H1 (cell line): Measurements from ENCODE around the gene FBXO38. TPM values are rescaled to one million over a fixed set of nuclear protein-coding genes. Genes with fewer than 3 reads are reported as not detected.

ENCODE experiments used
- CTCF ChIA-PET: fragments of 300-600 bp; sonication (Branson Sonifier 250); formaldehyde crosslinking; loops from one replicate; lab custom pipeline; 2021; ENCODE audit not compliant: partially characterized antibody; lab: Charles Lee
- POLR2A ChIA-PET: fragments of 300-600 bp; sonication (Branson Sonifier 250); formaldehyde crosslinking; loops from one replicate; lab custom pipeline; 2021; ENCODE audit warnings: inconsistent platforms; ENCODE audit not compliant: partially characterized antibody; lab: Charles Lee
- DNase-seq, 2 experiments: peaks; one replicate each; pipeline versions ENCODE4 v3.0.0 to v3.0.0-alpha.2; 2010 to 2022; ENCODE audit warnings: low spot score in 2 of 2, low read depth in 1 of 2, mixed read lengths in 1 of 2
- FAIRE-seq: peaks from 2 replicates; lab custom pipeline; 2011; peaks lifted over from hg19 to GRCh38; lab: Jason Lieb, UNC
- H2AFZ ChIP-seq: 2 replicates; pipeline ENCODE4 v1.8.1; 2012; ENCODE audit warnings: low read length, inconsistent platforms
- H2AK5ac ChIP-seq: 2 replicates; pipeline ENCODE4 v1.6.1; 2013; ENCODE audit warnings: low read depth, low read length
- H2BK120ac ChIP-seq: replicated peaks from 2 replicates; pipeline ENCODE3; 2013; ENCODE audit warnings: low read depth, low read length, inconsistent platforms
- H2BK12ac ChIP-seq: 2 replicates; pipeline ENCODE4 v1.6.1; 2013; ENCODE audit warnings: low read depth, low read length
- H2BK15ac ChIP-seq: 2 replicates; pipeline ENCODE4 v1.6.1; 2013; ENCODE audit warnings: low read length
- H2BK20ac ChIP-seq: 2 replicates; pipeline ENCODE4 v1.6.1; 2013; ENCODE audit warnings: low read length
- H2BK5ac ChIP-seq: 2 replicates; pipeline ENCODE4 v1.6.1; 2013; ENCODE audit warnings: low read depth, low read length
- H3K14ac ChIP-seq: 2 replicates; pipeline ENCODE4 v1.6.1; 2013; ENCODE audit warnings: inconsistent platforms; ENCODE audit not compliant: insufficient read length
- H3K18ac ChIP-seq: 2 replicates; pipeline ENCODE4 v1.6.1; 2013; ENCODE audit warnings: low read length; ENCODE audit errors: extremely low read depth
- H3K23ac ChIP-seq: 2 replicates; pipeline ENCODE4 v1.6.1; 2013; ENCODE audit warnings: inconsistent platforms; ENCODE audit not compliant: insufficient read length
- H3K23me2 ChIP-seq: 2 replicates; pipeline ENCODE4 v1.6.1; 2013; ENCODE audit warnings: low read depth, low read length
- H3K27ac ChIP-seq: 2 replicates; pipeline ENCODE4 v1.6.1; 2011; ENCODE audit warnings: low read depth, low read length, inconsistent platforms
- H3K27me3 ChIP-seq, 4 experiments: replicated peaks in 1 of 4; 1 replicate in 1 of 4; 2 replicates in 3 of 4; pipeline versions ENCODE4 v1.6.1 to v1.8.1; 2011 to 2013; ENCODE audit warnings: low read length in 3 of 4, mild to moderate bottlenecking in 3 of 4, inconsistent platforms in 2 of 4, mixed read lengths in 2 of 4, moderate library complexity in 1 of 4; ENCODE audit not compliant: control insufficient read depth in 3 of 4, insufficient read depth in 3 of 4; ENCODE audit errors: extremely low read depth in 1 of 4
- H3K36me3 ChIP-seq, 4 experiments: 2 replicates each; pipeline versions ENCODE4 v1.6.1 to v1.8.1; 2011 to 2013; ENCODE audit warnings: mild to moderate bottlenecking in 4 of 4, low read length in 3 of 4, moderate library complexity in 2 of 4, control low read depth in 1 of 4, inconsistent platforms in 1 of 4; ENCODE audit not compliant: insufficient read depth in 4 of 4, control insufficient read depth in 2 of 4
- H3K4ac ChIP-seq: replicated peaks from 2 replicates; pipeline ENCODE3; 2013; ENCODE audit warnings: low read length, low read depth, mixed read lengths, inconsistent platforms; ENCODE audit not compliant: insufficient read length
- H3K4me1 ChIP-seq, 4 experiments: replicated peaks in 1 of 4; 1 replicate in 1 of 4; 2 replicates in 3 of 4; pipeline versions ENCODE4 v1.6.1 to v1.8.1; 2011 to 2013; ENCODE audit warnings: low read length in 3 of 4, inconsistent platforms in 2 of 4, mixed read lengths in 1 of 4; ENCODE audit not compliant: insufficient read depth in 4 of 4, control insufficient read depth in 3 of 4
- H3K4me2 ChIP-seq, 2 experiments: 2 replicates each; pipeline versions ENCODE4 v1.6.1 to v1.8.1; 2011 to 2013; ENCODE audit warnings: low read depth in 2 of 2, low read length in 2 of 2, control low read depth in 1 of 2, inconsistent platforms in 1 of 2, mild to moderate bottlenecking in 1 of 2; ENCODE audit not compliant: insufficient read depth in 1 of 2
- H3K4me3 ChIP-seq, 4 experiments: fragments of 200-600, 300-600 bp in 1 of 4; sonication (generic), shearing (Covaris generic), sonication (Bioruptor Twin) in 1 of 4; 2 replicates each; pipeline versions ENCODE4 v1.5.1 to v1.8.1; 2011 to 2016; ENCODE audit warnings: low read length in 4 of 4, low read depth in 3 of 4, control low read depth in 2 of 4, inconsistent platforms in 2 of 4, mild to moderate bottlenecking in 2 of 4, mixed read lengths in 1 of 4, moderate library complexity in 1 of 4; ENCODE audit not compliant: insufficient read depth in 2 of 4; ENCODE audit errors: extremely low read depth in 1 of 4
- H3K56ac ChIP-seq: replicated peaks from 2 replicates; pipeline ENCODE3; 2013; ENCODE audit warnings: low read depth, mild to moderate bottlenecking, mixed read lengths, low read length, inconsistent platforms; ENCODE audit not compliant: insufficient read length
- H3K79me1 ChIP-seq: 2 replicates; pipeline ENCODE4 v1.6.1; 2013; ENCODE audit warnings: low read depth, low read length, control low read depth
- H3K79me2 ChIP-seq, 2 experiments: 2 replicates each; pipeline versions ENCODE4 v1.6.1 to v1.8.1; 2012 to 2013; ENCODE audit warnings: low read length in 2 of 2, mild to moderate bottlenecking in 2 of 2, inconsistent platforms in 1 of 2; ENCODE audit not compliant: insufficient read depth in 2 of 2, control insufficient read depth in 1 of 2
- H3K9ac ChIP-seq, 4 experiments: replicated peaks in 1 of 4; 1 replicate in 1 of 4; 2 replicates in 3 of 4; pipeline versions ENCODE4 v1.6.1 to v1.8.1; 2011 to 2013; ENCODE audit warnings: low read depth in 3 of 4, low read length in 3 of 4, control low read depth in 2 of 4, mild to moderate bottlenecking in 2 of 4, moderate library complexity in 2 of 4, inconsistent platforms in 1 of 4; ENCODE audit errors: extremely low read depth in 1 of 4
- H3K9me3 ChIP-seq, 2 experiments: 2 replicates each; pipeline versions ENCODE4 v1.6.1 to v1.8.1; 2012 to 2013; ENCODE audit warnings: mild to moderate bottlenecking in 2 of 2, moderate library complexity in 2 of 2, control low read depth in 1 of 2, inconsistent platforms in 1 of 2, low read depth in 1 of 2, low read length in 1 of 2, mixed read lengths in 1 of 2; ENCODE audit not compliant: insufficient read depth in 2 of 2
- H4K20me1 ChIP-seq, 2 experiments: replicated peaks in 1 of 2; 2 replicates each; pipeline versions ENCODE3 to v1.8.1; 2011 to 2013; ENCODE audit warnings: inconsistent platforms in 2 of 2, low read length in 2 of 2, mild to moderate bottlenecking in 1 of 2; ENCODE audit not compliant: insufficient read depth in 2 of 2, control insufficient read depth in 1 of 2
- H4K5ac ChIP-seq: 2 replicates; pipeline ENCODE4 v1.6.1; 2013; ENCODE audit warnings: low read length, low read depth, mixed read lengths, inconsistent platforms; ENCODE audit not compliant: insufficient read length
- H4K8ac ChIP-seq: 2 replicates; pipeline ENCODE4 v1.8.0; 2013; ENCODE audit warnings: mild to moderate bottlenecking, moderate library complexity, low read length, inconsistent platforms; ENCODE audit not compliant: insufficient read depth; ENCODE audit errors: extremely low read depth
- H4K91ac ChIP-seq: replicated peaks from 2 replicates; pipeline ENCODE3; 2013; ENCODE audit warnings: low read length, mixed read lengths, inconsistent platforms; ENCODE audit not compliant: insufficient read length
- BRCA1 ChIP-seq: IDR thresholded peaks from 2 replicates; pipeline ENCODE4 v1.6.1; 2012; ENCODE audit warnings: low read depth, low read length, improper control_type of control experiment
- CHD1 ChIP-seq: IDR thresholded peaks from 2 replicates; pipeline ENCODE4 v1.6.1; 2012; ENCODE audit warnings: low read depth, low read length, improper control_type of control experiment
- EP300 ChIP-seq, 2 experiments: IDR thresholded peaks; 1 replicate in 1 of 2; 2 replicates in 1 of 2; pipeline ENCODE4 v1.6.1; 2011 to 2012; ENCODE audit warnings: low read depth in 2 of 2, low read length in 2 of 2, mild to moderate bottlenecking in 2 of 2, borderline replicate concordance in 1 of 2, inconsistent platforms in 1 of 2, moderate library complexity in 1 of 2
- PHF8 ChIP-seq: fragments of 200-600 bp; sonication (generic); conservative IDR thresholded peaks from 2 replicates; pipeline ENCODE4 v1.7.1; 2012; ENCODE audit warnings: low read depth, mild to moderate bottlenecking, inconsistent platforms, low read length, moderate library complexity
- POLR2AphosphoS5 ChIP-seq: IDR thresholded peaks from 2 replicates; pipeline ENCODE4 v1.6.1; 2011; ENCODE audit warnings: low read depth, low read length
- RAD21 ChIP-seq, 2 experiments: IDR thresholded peaks in 1 of 2; conservative IDR thresholded peaks in 1 of 2; 2 replicates each; pipeline ENCODE4 v1.6.1; 2011; ENCODE audit warnings: low read depth in 2 of 2, low read length in 2 of 2, improper control_type of control experiment in 1 of 2, inconsistent platforms in 1 of 2, mild to moderate bottlenecking in 1 of 2, moderate library complexity in 1 of 2
- TBP ChIP-seq: IDR thresholded peaks from 2 replicates; pipeline ENCODE4 v1.6.1; 2011; ENCODE audit warnings: low read depth, low read length, improper control_type of control experiment
- TEAD4 ChIP-seq: IDR thresholded peaks from 2 replicates; pipeline ENCODE4 v1.6.1; 2012; ENCODE audit warnings: low read depth, low read length, inconsistent platforms, mixed read lengths
- WGBS, 2 experiments: shearing (Covaris generic) in 1 of 2; methylation state at CpG; one replicate each; pipeline versions ENCODE4 v1.1.6 to v1.1.7; 2013 to 2015; ENCODE audit warnings: low lambda C conversion rate in 2 of 2, mixed read lengths in 2 of 2, inconsistent platforms in 1 of 2, low coverage in 1 of 2, missing lambda C conversion rate in 1 of 2; ENCODE audit not compliant: insufficient replicate concordance in 2 of 2, insufficient coverage in 1 of 2, insufficient read length in 1 of 2; ENCODE audit errors: extremely low coverage in 1 of 2, missing lambda C conversion rate in 1 of 2; 5-methylcytosine and 5-hydroxymethylcytosine counted together
- polyA plus RNA-seq, 7 experiments: library from polyadenylated mRNA; depleted of rRNA in 3 of 7; stranded (reverse) in 5 of 7; unstranded in 2 of 7; fragments of >200 nt in 5 of 7; fragments of 200-250 nt in 2 of 7; gene quantifications; 1 replicate in 5 of 7; 2 replicates in 1 of 7; 4 replicates in 1 of 7; pipeline versions ENCODE4 v1.2.1 to v1.2.3, GENCODE V29; 2011 to 2013; ENCODE audit warnings: missing spikeins in 2 of 7, mixed read lengths in 2 of 7
- total RNA-seq: library from RNA; stranded (reverse); fragmentation: NEBNext Ultra II Directional; extraction: Animal tissue kit (Norgen Biotek cat#: 25700); gene quantifications from 2 replicates; pipeline ENCODE4 v1.2.1, GENCODE V29; 2021
- TF ChIP-seq, protein P1 (sequence below), 3 experiments: IDR thresholded peaks; 1 replicate in 2 of 3; 2 replicates in 1 of 3; pipeline versions ENCODE4 v1.5.1 to v1.6.1; 2011; ENCODE audit warnings: low read length in 3 of 3, mild to moderate bottlenecking in 3 of 3, inconsistent platforms in 2 of 3, low read depth in 1 of 3, moderate library complexity in 1 of 3; ENCODE audit not compliant: insufficient read depth in 1 of 3; ENCODE audit errors: control extremely low read depth in 1 of 3

FBXO38 gene
- total and polyA plus RNA-seq, 2 of the 8 experiments (the other 6 are each of a cell fraction or from before 2014, with no cell fraction given), result 9.1 to 34.3 TPM

DNA sequence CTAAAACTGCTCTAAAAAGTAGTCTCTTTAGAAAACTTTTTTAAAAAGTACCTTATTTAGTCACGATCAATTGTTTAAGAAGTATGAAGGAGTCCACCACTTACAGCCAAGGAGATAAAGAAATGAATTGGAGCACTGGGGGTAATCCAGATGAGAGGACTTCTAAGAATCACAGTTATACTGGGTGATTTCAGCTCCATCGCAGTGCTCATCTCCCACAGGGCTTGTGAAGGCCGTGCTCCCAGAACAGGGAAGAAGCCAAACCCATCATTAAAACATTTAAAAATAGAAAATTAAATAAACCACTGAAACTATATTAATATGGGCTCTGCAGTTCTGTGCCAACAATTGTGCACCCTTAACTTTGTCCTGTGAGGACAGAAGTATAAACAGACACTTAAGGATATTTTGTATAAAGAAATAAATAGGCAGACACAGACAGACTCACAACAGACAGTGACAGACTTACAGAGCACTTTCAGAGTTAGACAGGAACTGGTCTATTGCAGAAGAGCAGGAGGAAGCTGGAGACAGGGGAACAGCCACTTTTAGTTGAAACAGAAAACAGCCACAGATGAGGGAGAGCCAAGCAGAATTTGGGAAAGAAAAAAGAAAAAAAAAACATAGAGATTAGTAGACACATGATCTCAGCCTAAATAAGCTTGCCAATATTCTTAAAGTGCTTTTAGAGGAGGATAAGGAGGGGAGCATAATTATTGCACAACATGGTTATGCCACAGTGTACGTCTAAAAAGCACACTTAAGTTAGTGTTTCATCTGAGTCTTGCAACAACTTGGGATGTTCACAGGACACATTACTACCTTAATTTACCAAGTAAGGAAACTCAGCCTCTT is 81.8 kb downstream of the FBXO38 start:
- Histone ChIP-seq H3K56ac (no peak overlapping the region), H3K4me2 (no peak overlapping the region), H3K27ac (no peak overlapping the region), H3K14ac (no peak overlapping the region), H2BK120ac (no peak overlapping the region), H3K79me1 (no peaks in the 10 kb centered on the region), H3K23me2 (no peaks in the 10 kb centered on the region), H3K9ac (no peak overlapping the region), H3K36me3 (no peaks in the 10 kb centered on the region), H3K18ac (no peak overlapping the region), H2AK5ac (no peak overlapping the region), H4K91ac (no peak overlapping the region), H3K4me1 (no peaks in the 10 kb centered on the region), H2AFZ (no peak overlapping the region), H3K9me3 (no peaks in the 10 kb centered on the region), H3K27me3 (no peaks in the 10 kb centered on the region), H3K4ac (no peak overlapping the region), H3K23ac (no peak overlapping the region), H4K5ac (no peak overlapping the region), H3K79me2 (no peaks in the 10 kb centered on the region), H2BK5ac (no peak overlapping the region), H2BK20ac (no peak overlapping the region), H3K4me3 (no peak overlapping the region), H4K8ac (no peak overlapping the region), H4K20me1 (no peaks in the 10 kb centered on the region), H2BK15ac (no peak overlapping the region), H2BK12ac (no peak overlapping the region)
- CTCF ChIA-PET, result interaction anchor here (0.6 to 2.3 kb wide), 5 partner anchors 9 to 541 kb away, joined by 3 to 8 read pairs (median 3); no protein-coding TSS in a partner anchor
- DNase-seq (no peak), FAIRE-seq (no peak)
- TF ChIP-seq CHD1 (no peak), PHF8 (no peak), EP300 (IDR thresholded peaks at IDR 0.05; ENCODE audit: borderline replicate concordance in 1 of 2, low read depth in 2 of 2, low read length in 2 of 2) (no peak), TBP (no peak), BRCA1 (no peak), TEAD4 (no peak), POLR2AphosphoS5 (no peak), RAD21 (IDR thresholded peaks at IDR 0.05 in 1 of 2, conservative IDR thresholded peaks at IDR 0.05 in 1 of 2; ENCODE audit: low read depth in 2 of 2, low read length in 2 of 2) (no peak)
- TF ChIP-seq, protein P1, sequence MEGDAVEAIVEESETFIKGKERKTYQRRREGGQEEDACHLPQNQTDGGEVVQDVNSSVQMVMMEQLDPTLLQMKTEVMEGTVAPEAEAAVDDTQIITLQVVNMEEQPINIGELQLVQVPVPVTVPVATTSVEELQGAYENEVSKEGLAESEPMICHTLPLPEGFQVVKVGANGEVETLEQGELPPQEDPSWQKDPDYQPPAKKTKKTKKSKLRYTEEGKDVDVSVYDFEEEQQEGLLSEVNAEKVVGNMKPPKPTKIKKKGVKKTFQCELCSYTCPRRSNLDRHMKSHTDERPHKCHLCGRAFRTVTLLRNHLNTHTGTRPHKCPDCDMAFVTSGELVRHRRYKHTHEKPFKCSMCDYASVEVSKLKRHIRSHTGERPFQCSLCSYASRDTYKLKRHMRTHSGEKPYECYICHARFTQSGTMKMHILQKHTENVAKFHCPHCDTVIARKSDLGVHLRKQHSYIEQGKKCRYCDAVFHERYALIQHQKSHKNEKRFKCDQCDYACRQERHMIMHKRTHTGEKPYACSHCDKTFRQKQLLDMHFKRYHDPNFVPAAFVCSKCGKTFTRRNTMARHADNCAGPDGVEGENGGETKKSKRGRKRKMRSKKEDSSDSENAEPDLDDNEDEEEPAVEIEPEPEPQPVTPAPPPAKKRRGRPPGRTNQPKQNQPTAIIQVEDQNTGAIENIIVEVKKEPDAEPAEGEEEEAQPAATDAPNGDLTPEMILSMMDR (IDR thresholded peaks at IDR 0.05; ENCODE audit: control extremely low read depth in 1 of 3, insufficient read depth in 1 of 3, low read depth in 1 of 3, low read length in 3 of 3), result no peak
- WGBS, 2 experiments, result 89% methylated on average over 4 of the region's 4 CpGs; no CpG with 5 or more reads in 1 of the 2 experiments
- POLR2A ChIA-PET, result interaction anchor here (0.7 kb wide), 1 partner anchor 11 kb away, joined by 4 read pairs; no protein-coding TSS in a partner anchor
